ENCODE data around the gene GRHL1.

DNA sequence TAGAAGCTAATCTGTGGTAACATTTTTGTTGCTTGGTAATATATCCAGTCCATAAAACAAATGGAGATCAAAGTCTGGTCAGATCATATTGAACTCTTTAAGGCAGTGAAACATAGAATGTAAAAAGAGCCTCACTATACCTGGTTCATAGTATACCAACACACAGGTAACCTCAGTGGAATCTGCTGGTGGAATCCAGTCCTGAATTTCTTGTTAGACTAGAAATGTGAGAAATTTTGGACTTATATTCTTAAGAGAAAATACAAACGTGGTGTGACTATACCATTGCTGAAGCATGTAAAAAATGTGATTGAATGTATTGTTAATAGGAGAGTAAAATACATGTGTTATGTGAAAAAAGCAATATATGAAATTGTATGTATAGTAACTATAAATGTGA, 46.1 kb upstream of the GRHL1 start:
- TF ChIP-seq RAD21 (IDR thresholded peaks at IDR 0.05 in 1 of 2, conservative IDR thresholded peaks at IDR 0.05 in 1 of 2; ENCODE audit: low read depth in 2 of 2, low read length in 2 of 2) (no peak), POLR2A (IDR thresholded peaks at IDR 0.05; ENCODE audit: control extremely low read depth in 1 of 2, low read depth in 2 of 2, low read length in 2 of 2) (no peak), CBX8 (IDR thresholded peaks at IDR 0.05; ENCODE audit: borderline replicate concordance, low read depth, low read length) (no peak), EZH2 (IDR thresholded peaks at IDR 0.05; ENCODE audit: low read depth, low read length, severe bottlenecking) (no peak), JUND (IDR thresholded peaks at IDR 0.05; ENCODE audit: low read length) (no peak), KDM1A (IDR thresholded peaks at IDR 0.05; ENCODE audit: borderline replicate concordance, low read length) (no peak)
- TF ChIP-seq, protein P1, sequence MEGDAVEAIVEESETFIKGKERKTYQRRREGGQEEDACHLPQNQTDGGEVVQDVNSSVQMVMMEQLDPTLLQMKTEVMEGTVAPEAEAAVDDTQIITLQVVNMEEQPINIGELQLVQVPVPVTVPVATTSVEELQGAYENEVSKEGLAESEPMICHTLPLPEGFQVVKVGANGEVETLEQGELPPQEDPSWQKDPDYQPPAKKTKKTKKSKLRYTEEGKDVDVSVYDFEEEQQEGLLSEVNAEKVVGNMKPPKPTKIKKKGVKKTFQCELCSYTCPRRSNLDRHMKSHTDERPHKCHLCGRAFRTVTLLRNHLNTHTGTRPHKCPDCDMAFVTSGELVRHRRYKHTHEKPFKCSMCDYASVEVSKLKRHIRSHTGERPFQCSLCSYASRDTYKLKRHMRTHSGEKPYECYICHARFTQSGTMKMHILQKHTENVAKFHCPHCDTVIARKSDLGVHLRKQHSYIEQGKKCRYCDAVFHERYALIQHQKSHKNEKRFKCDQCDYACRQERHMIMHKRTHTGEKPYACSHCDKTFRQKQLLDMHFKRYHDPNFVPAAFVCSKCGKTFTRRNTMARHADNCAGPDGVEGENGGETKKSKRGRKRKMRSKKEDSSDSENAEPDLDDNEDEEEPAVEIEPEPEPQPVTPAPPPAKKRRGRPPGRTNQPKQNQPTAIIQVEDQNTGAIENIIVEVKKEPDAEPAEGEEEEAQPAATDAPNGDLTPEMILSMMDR (IDR thresholded peaks at IDR 0.05; ENCODE audit: control extremely low read depth in 1 of 3, insufficient read depth in 1 of 3, low read depth in 1 of 3, low read length in 3 of 3), result no peak

Measured in H1 (cell line).